Hematopoietic multipotent progenitor cell treated with erythropoietin and hydrocortisone succinate and interleukin-3 and kit ligand, for 8 days (in vitro differentiated cells): ENCODE measurements around the gene MYCBP2.
A peak's percentile ranks its signal among the peaks of the same experiment; 100 is the strongest.
"Not testable (repeated sequence)": the region's sequence is repeated elsewhere in the genome, so short reads cannot be mapped to it uniquely, and the experiment has no call there.

Experiments
- DNase-seq: peaks from one replicate; pipeline ENCODE4 v3.0.0-alpha.2; 2015

Gene MYCBP2

GRCh38 chr13:77326905-77327604 is at the start of gene MYCBP2:
Gene MYCBP2 (minus strand): TSS chr13:77327094. CDS start chr13:77326775, 319 bp downstream.
- DNase-seq, result peak; percentile 98

GRCh38 chr13:77375560-77376108 is 48.7 kb upstream of the MYCBP2 start:
- no peak for DNase-seq

- DNase-seq, result no peak
These were observed 47.9 kb upstream of the MYCBP2 start for GRCh38 chr13:77374786-77375185.

- DNase-seq, result no peak
These were observed 47.4 kb upstream of the MYCBP2 start for GRCh38 chr13:77374339-77374738.

- DNase-seq, result no peak
These were observed 46.6 kb upstream of the MYCBP2 start for GRCh38 chr13:77373502-77373901.

- DNase-seq, result no peak
These were observed 45.4 kb upstream of the MYCBP2 start for GRCh38 chr13:77372275-77372674.

GRCh38 chr13:77370888-77371287 is 44.0 kb upstream of the MYCBP2 start:
- DNase-seq, result no peak

- no peak for DNase-seq
These were observed 35.3 kb upstream of the MYCBP2 start for GRCh38 chr13:77362166-77362565.

- no peak for DNase-seq
These were observed 33.3 kb upstream of the MYCBP2 start for GRCh38 chr13:77360032-77360685.

GRCh38 chr13:77359171-77359570 is 32.3 kb upstream of the MYCBP2 start:
- DNase-seq, result no peak

- no peak for DNase-seq
These were observed 31.1 kb upstream of the MYCBP2 start for GRCh38 chr13:77358001-77358400.

GRCh38 chr13:77356155-77356554 is 29.3 kb upstream of the MYCBP2 start:
- DNase-seq, result no peak

GRCh38 chr13:77353995-77354394 is 27.1 kb upstream of the MYCBP2 start:
- DNase-seq, result no peak

- DNase-seq, result no peak
These were observed 24.4 kb upstream of the MYCBP2 start for GRCh38 chr13:77351315-77351714.

- DNase-seq, result no peak
These were observed 23.9 kb upstream of the MYCBP2 start for GRCh38 chr13:77350811-77351210.

- DNase-seq, result no peak
These were observed 22.5 kb upstream of the MYCBP2 start for GRCh38 chr13:77349365-77349764.

GRCh38 chr13:77347351-77347750 is 20.5 kb upstream of the MYCBP2 start:
- DNase-seq, result not testable (repeated sequence)

- DNase-seq, result no peak
These were observed 18.4 kb upstream of the MYCBP2 start for GRCh38 chr13:77345150-77345780.

- no peak for DNase-seq
These were observed 16.9 kb upstream of the MYCBP2 start for GRCh38 chr13:77343841-77344240.

- no peak for DNase-seq
These were observed 12.5 kb upstream of the MYCBP2 start for GRCh38 chr13:77339408-77339807.

GRCh38 chr13:77338961-77339401 is 12.1 kb upstream of the MYCBP2 start:
- no peak for DNase-seq

GRCh38 chr13:77338329-77338728 is 11.4 kb upstream of the MYCBP2 start:
- DNase-seq, result no peak

- no peak for DNase-seq
These were observed 10.3 kb upstream of the MYCBP2 start for GRCh38 chr13:77337159-77337558.

GRCh38 chr13:77335543-77335942 is 8.6 kb upstream of the MYCBP2 start:
- DNase-seq, result no peak
